RWPE2 (cell line): ENCODE results near the gene MYLIP.

ENCODE experiments used
- ATAC-seq: fragments of 200-7000 bp; cut with Tn5 transposase; 3 replicates; pipeline ENCODE4 v1.9.1; 2021; ENCODE audit warnings: low read depth
- DNase-seq: peaks from one replicate; pipeline ENCODE4 v3.0.0-alpha.2; 2020; ENCODE audit warnings: low spot score
- H3K27ac ChIP-seq: fragments of 450-650 bp; 2 replicates; pipeline ENCODE4 v1.5.1; 2017; ENCODE audit warnings: mild to moderate bottlenecking; ENCODE audit not compliant: poor library complexity, severe bottlenecking
- H3K27me3 ChIP-seq: fragments of 250-450 bp; sonication (Bioruptor Pico); 2 replicates; pipeline ENCODE4 v1.5.1; 2021; ENCODE audit warnings: mild to moderate bottlenecking, moderate library complexity; ENCODE audit not compliant: insufficient read depth, poor library complexity, severe bottlenecking
- H3K36me3 ChIP-seq: fragments of 250-450 bp; sonication (Bioruptor Pico); 2 replicates; pipeline ENCODE4 v1.5.1; 2020; ENCODE audit warnings: low read depth, mild to moderate bottlenecking, moderate library complexity
- H3K4me1 ChIP-seq: fragments of 250-450 bp; sonication (Bioruptor Pico); 2 replicates; pipeline ENCODE4 v1.5.1; 2021; ENCODE audit warnings: mild to moderate bottlenecking, moderate library complexity; ENCODE audit not compliant: insufficient read depth, poor library complexity, severe bottlenecking
- H3K4me3 ChIP-seq: fragments of 250-450 bp; sonication (Bioruptor Pico); 2 replicates; pipeline ENCODE4 v1.5.1; 2021; ENCODE audit warnings: mild to moderate bottlenecking, moderate library complexity; ENCODE audit not compliant: severe bottlenecking
- H3K9me3 ChIP-seq: fragments of 250-450 bp; sonication (Bioruptor Pico); 2 replicates; pipeline ENCODE4 v1.5.1; 2021; ENCODE audit warnings: mild to moderate bottlenecking, moderate library complexity; ENCODE audit not compliant: severe bottlenecking
- CTCF ChIP-seq: fragments of 450-650 bp; IDR thresholded peaks from one replicate; pipeline ENCODE4 v1.5.1; 2017; ENCODE audit warnings: mild to moderate bottlenecking, moderate library complexity; ENCODE audit not compliant: poor library complexity, severe bottlenecking

MYLIP gene

GRCh38 chr6:16166871-16167608, 38.2 kb downstream of the MYLIP start:
- ATAC-seq (no peak), DNase-seq (no peak)
- H3K4me1 ChIP-seq: no peaks in the 10 kb centered on the region
- peaks cover 14% of the 10 kb centered on the region for H3K27me3 ChIP-seq
- H3K27ac ChIP-seq: no peak overlapping the region
- H3K9me3 ChIP-seq: no peaks in the 10 kb centered on the region
- no peak for TF ChIP-seq CTCF
- no peaks in the 10 kb centered on the region for H3K36me3 ChIP-seq
- no peak overlapping the region for H3K4me3 ChIP-seq

- ATAC-seq: no peak
- TF ChIP-seq CTCF: no peak
- DNase-seq: no peak
- no peaks in the 10 kb centered on the region for H3K9me3 ChIP-seq
- H3K27me3 ChIP-seq: peaks cover 14% of the 10 kb centered on the region
- H3K4me1 ChIP-seq: no peaks in the 10 kb centered on the region
- no peak overlapping the region for H3K4me3 ChIP-seq
- H3K36me3 ChIP-seq: no peaks in the 10 kb centered on the region
- H3K27ac ChIP-seq: no peak overlapping the region
Observed at GRCh38 chr6:16168121-16168520, 39.2 kb downstream of the MYLIP start.

GRCh38 chr6:16168858-16169257, 40.0 kb downstream of the MYLIP start:
- DNase-seq (no peak), ATAC-seq (no peak)
- H3K27ac ChIP-seq: no peak overlapping the region
- peak; percentile 44 for TF ChIP-seq CTCF
- H3K9me3 ChIP-seq: no peaks in the 10 kb centered on the region
- no peaks in the 10 kb centered on the region for H3K4me1 ChIP-seq
- peaks cover 14% of the 10 kb centered on the region for H3K27me3 ChIP-seq
- H3K36me3 ChIP-seq: no peaks in the 10 kb centered on the region
- H3K4me3 ChIP-seq: no peak overlapping the region

GRCh38 chr6:16171400-16171799, 42.5 kb downstream of the MYLIP start:
- DNase-seq: no peak
- H3K4me1 ChIP-seq: no peaks in the 10 kb centered on the region
- no peak for TF ChIP-seq CTCF

More at GRCh38 chr6:16171400-16171799, 42.5 kb downstream of the MYLIP start:
- no peaks in the 10 kb centered on the region for H3K9me3 ChIP-seq
- no peak overlapping the region for H3K27ac ChIP-seq
- H3K36me3 ChIP-seq: no peaks in the 10 kb centered on the region
- peaks cover 14% of the 10 kb centered on the region for H3K27me3 ChIP-seq
- no peak for ATAC-seq
- H3K4me3 ChIP-seq: no peak overlapping the region
